Stimulated activated naive B cell treated with anti-CD40 and anti-IgM and Interleukin-4, amounts not matched to agents 10 μg/mL and 1 μg/mL and 100 μg/mL, for 72 hours (primary cell): Measurements from ENCODE around the gene SRSF1.
A peak's percentile ranks its signal among the peaks of the same experiment; 100 is the strongest.

Experiments used
- ATAC-seq, 2 donors: fragments of 150-1000 bp; cut with Tn5 transposase; replicated peaks; 2 replicates each; pipeline ENCODE4 v1.10.0; 2021; ENCODE audit warnings: moderate library complexity in 1 of 2
- DNase-seq: peaks from one replicate; pipeline ENCODE4 v3.0.0; 2021
- H3K27ac Mint-ChIP-seq: one replicate; pipeline ENCODE4 v1.8.0; 2022; ENCODE audit warnings: mild to moderate bottlenecking, mixed read lengths
- H3K27me3 Mint-ChIP-seq, 2 donors: one replicate each; pipeline ENCODE4 v1.8.0; 2022; ENCODE audit warnings: mixed read lengths in 2 of 2
- H3K36me3 Mint-ChIP-seq, 2 donors: one replicate each; pipeline ENCODE4 v1.8.0; 2022; ENCODE audit warnings: mixed read lengths in 2 of 2, mild to moderate bottlenecking in 1 of 2
- H3K4me1 Mint-ChIP-seq, 2 donors: one replicate each; pipeline ENCODE4 v1.8.0; 2022; ENCODE audit warnings: mixed read lengths in 2 of 2, mild to moderate bottlenecking in 1 of 2
- H3K4me3 Mint-ChIP-seq, 2 donors: one replicate each; pipeline ENCODE4 v1.8.0; 2022; ENCODE audit warnings: mild to moderate bottlenecking in 2 of 2, mixed read lengths in 2 of 2, moderate library complexity in 1 of 2
- H3K9me3 Mint-ChIP-seq, 2 donors: one replicate each; pipeline ENCODE4 v1.8.0; 2022; ENCODE audit warnings: mixed read lengths in 2 of 2, mild to moderate bottlenecking in 1 of 2

SRSF1 gene

GRCh38 chr17:58004060-58004459, 3.0 kb downstream of the SRSF1 start:
- H3K27ac Mint-ChIP-seq, result no peak overlapping the region
- peaks cover 21 to 61% of the 10 kb centered on the region in 2 donors for H3K4me1 Mint-ChIP-seq
- H3K27me3 Mint-ChIP-seq, result no peaks in the 10 kb centered on the region
- DNase-seq (no peak), ATAC-seq (no peak)
- H3K4me3 Mint-ChIP-seq, result peak overlapping the region; percentile 29 to 59
- no peaks in the 10 kb centered on the region for H3K9me3 Mint-ChIP-seq
- peaks cover 46 to 60% of the 10 kb centered on the region in 2 donors for H3K36me3 Mint-ChIP-seq

DNA sequence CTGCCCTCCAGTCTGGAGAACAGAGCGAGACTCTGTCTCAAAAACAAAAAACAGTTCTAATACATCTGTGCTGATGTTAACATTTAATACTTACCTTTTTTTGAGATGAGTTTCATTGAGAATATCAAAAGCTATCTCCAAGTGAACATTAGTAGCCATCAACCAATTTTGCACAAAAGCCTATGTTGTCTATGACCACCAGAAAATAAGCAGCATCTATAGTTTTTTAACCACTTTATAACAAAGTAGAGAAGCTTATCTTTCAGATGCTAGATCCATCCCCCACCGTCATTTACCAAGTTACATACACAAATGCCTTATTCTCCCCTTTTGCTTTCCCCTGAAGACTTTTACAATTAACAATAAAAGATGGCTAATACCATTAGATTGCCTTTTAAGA, 4.1 kb downstream of the SRSF1 start:
- peaks cover 46 to 57% of the 10 kb centered on the region in 2 donors for H3K36me3 Mint-ChIP-seq
- H3K4me3 Mint-ChIP-seq, result no peak overlapping the region
- H3K9me3 Mint-ChIP-seq, result no peaks in the 10 kb centered on the region
- no peaks in the 10 kb centered on the region for H3K27me3 Mint-ChIP-seq
- DNase-seq (no peak), ATAC-seq (no peak)
- no peak overlapping the region for H3K27ac Mint-ChIP-seq
- peaks cover 20 to 50% of the 10 kb centered on the region in 2 donors for H3K4me1 Mint-ChIP-seq

- H3K9me3 Mint-ChIP-seq, result no peaks in the 10 kb centered on the region
- H3K27me3 Mint-ChIP-seq, result no peaks in the 10 kb centered on the region
- H3K4me3 Mint-ChIP-seq, result peak overlapping the region in 1 of 2 donors; percentile 14
- H3K27ac Mint-ChIP-seq, result peak overlapping the region; percentile 38
- peaks cover 46 to 54% of the 10 kb centered on the region in 2 donors for H3K36me3 Mint-ChIP-seq
- ATAC-seq, result no peak
- peaks cover 18 to 47% of the 10 kb centered on the region in 2 donors for H3K4me1 Mint-ChIP-seq
- DNase-seq, result no peak
Measured at GRCh38 chr17:58002154-58002948, 4.7 kb downstream of the SRSF1 start.

GRCh38 chr17:58001461-58002124, 5.5 kb downstream of the SRSF1 start:
- H3K9me3 Mint-ChIP-seq, result no peaks in the 10 kb centered on the region
- no peak for DNase-seq
- no peaks in the 10 kb centered on the region for H3K27me3 Mint-ChIP-seq
- ATAC-seq, result no peak
- H3K4me1 Mint-ChIP-seq, result peaks cover 18 to 44% of the 10 kb centered on the region in 2 donors
- no peak overlapping the region for H3K4me3 Mint-ChIP-seq
- H3K36me3 Mint-ChIP-seq, result peaks cover 41 to 51% of the 10 kb centered on the region in 2 donors
- H3K27ac Mint-ChIP-seq, result no peak overlapping the region

- peak; percentile 80 to 86 for ATAC-seq
- no peaks in the 10 kb centered on the region for H3K9me3 Mint-ChIP-seq
- H3K4me1 Mint-ChIP-seq, result peaks cover 13 to 36% of the 10 kb centered on the region in 2 donors
- H3K27ac Mint-ChIP-seq, result no peak overlapping the region
- H3K36me3 Mint-ChIP-seq, result peaks cover 22 to 35% of the 10 kb centered on the region in 2 donors
- H3K4me3 Mint-ChIP-seq, result no peak overlapping the region
- DNase-seq, result no peak
- no peaks in the 10 kb centered on the region for H3K27me3 Mint-ChIP-seq
Measured at GRCh38 chr17:57999496-58000017, 7.5 kb downstream of the SRSF1 start.

- ATAC-seq (no peak), DNase-seq (no peak)
- Mint-ChIP-seq H3K4me1 (peaks cover 15 to 40% of the 10 kb centered on the region in 2 donors), H3K27ac (no peak overlapping the region), H3K27me3 (no peaks in the 10 kb centered on the region), H3K9me3 (no peaks in the 10 kb centered on the region), H3K36me3 (peaks cover 22 to 35% of the 10 kb centered on the region in 2 donors), H3K4me3 (no peak overlapping the region)
Measured at GRCh38 chr17:57999010-57999495, 8.0 kb downstream of the SRSF1 start.

DNA sequence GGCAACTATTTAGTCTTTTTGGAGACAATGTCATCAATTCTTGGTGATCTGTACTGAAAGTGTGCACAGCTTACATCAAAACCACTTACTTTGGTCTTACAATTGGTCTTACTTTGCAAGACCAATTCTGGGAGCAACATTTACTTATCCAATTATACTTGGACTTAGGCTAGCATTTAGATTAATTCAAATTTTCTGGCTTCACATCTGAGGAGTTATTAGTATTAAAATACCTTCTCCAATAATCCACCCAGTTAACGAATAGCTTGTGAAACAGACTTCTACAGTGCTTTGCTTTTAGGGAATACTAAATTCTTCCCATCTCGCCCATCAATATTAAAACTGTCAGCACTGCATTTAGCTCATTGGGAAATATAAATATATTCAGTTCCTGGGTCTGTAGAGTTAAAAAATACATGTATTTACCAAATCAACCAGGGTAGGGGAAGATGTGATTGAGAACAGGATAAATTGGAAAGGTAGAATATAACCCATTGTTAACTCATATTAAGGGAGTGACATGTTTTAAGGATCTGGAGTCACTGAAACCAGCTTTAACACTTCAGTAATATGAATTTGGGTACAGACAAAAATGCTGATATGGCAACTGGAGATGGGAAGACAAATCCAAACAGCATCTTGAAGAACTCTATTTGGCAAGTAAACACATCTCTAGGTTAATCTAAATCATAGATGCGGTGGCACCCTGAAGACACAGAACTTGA, 9.8 kb downstream of the SRSF1 start:
- Mint-ChIP-seq H3K4me1 (peaks cover 18 to 34% of the 10 kb centered on the region in 2 donors), H3K9me3 (no peaks in the 10 kb centered on the region), H3K27ac (peak overlapping the region; percentile 10), H3K36me3 (peaks cover 8 to 24% of the 10 kb centered on the region in 2 donors), H3K27me3 (no peaks in the 10 kb centered on the region), H3K4me3 (no peak overlapping the region)
- no peak for ATAC-seq
- DNase-seq, result no peak

DNA sequence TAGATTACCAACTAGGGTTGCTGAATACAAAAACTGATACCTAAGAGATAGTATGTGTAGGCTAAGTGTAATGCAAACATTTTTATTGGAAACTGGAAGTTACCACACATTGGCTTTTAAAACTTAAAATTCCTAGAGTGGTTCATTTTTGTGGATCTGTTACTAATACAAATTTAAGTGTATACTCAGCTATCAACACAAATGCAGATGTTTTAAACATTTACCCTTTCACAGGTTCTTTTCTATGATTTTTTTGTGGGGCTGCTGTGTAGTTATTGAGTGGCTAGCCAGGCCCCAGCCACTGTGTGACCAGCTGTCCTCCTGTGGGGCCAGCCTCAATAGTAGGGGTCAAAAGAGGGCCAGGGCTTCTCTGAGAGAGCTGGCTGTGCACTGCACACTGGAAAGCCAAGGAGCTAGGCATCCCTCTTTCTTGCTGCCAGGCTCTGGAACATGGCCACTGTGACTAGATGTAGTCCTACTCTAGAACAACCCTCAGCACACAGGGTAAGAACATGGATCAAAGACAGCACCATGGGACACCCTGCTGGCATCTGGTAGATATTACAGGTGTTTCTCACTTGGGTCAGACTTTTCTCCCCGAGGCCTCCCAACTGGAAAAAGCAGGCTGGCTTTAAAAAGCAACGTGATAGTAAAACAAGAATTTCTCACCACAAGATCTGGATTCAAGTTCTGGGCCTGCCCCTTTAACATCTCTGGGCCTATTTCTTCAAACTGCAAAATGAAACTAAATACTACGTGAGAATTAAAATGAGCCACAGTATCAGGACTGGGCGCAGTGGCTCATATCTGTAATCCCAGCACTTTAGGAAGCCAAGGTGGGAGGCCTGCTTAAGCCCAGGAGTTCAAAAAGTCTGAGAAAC, 11.7 kb downstream of the SRSF1 start:
- H3K4me3 Mint-ChIP-seq, result no peak overlapping the region
- H3K27me3 Mint-ChIP-seq, result no peaks in the 10 kb centered on the region
- DNase-seq, result peak; percentile 44
- H3K4me1 Mint-ChIP-seq, result peaks cover 16 to 41% of the 10 kb centered on the region in 2 donors
- peak overlapping the region; percentile 37 for H3K27ac Mint-ChIP-seq
- ATAC-seq, result peak; percentile 81 to 82
- H3K36me3 Mint-ChIP-seq, result peaks cover 5 to 15% of the 10 kb centered on the region in 2 donors
- no peaks in the 10 kb centered on the region for H3K9me3 Mint-ChIP-seq

- H3K27me3 Mint-ChIP-seq, result no peaks in the 10 kb centered on the region
- H3K27ac Mint-ChIP-seq, result peak overlapping the region; percentile 16
- ATAC-seq (no peak), DNase-seq (no peak)
- peaks cover 21 to 46% of the 10 kb centered on the region in 2 donors for H3K4me1 Mint-ChIP-seq
- H3K9me3 Mint-ChIP-seq, result no peaks in the 10 kb centered on the region
- H3K36me3 Mint-ChIP-seq, result peaks cover 4 to 13% of the 10 kb centered on the region in 2 donors
- no peak overlapping the region for H3K4me3 Mint-ChIP-seq
Measured at GRCh38 chr17:57994436-57994835, 12.6 kb downstream of the SRSF1 start.

DNA sequence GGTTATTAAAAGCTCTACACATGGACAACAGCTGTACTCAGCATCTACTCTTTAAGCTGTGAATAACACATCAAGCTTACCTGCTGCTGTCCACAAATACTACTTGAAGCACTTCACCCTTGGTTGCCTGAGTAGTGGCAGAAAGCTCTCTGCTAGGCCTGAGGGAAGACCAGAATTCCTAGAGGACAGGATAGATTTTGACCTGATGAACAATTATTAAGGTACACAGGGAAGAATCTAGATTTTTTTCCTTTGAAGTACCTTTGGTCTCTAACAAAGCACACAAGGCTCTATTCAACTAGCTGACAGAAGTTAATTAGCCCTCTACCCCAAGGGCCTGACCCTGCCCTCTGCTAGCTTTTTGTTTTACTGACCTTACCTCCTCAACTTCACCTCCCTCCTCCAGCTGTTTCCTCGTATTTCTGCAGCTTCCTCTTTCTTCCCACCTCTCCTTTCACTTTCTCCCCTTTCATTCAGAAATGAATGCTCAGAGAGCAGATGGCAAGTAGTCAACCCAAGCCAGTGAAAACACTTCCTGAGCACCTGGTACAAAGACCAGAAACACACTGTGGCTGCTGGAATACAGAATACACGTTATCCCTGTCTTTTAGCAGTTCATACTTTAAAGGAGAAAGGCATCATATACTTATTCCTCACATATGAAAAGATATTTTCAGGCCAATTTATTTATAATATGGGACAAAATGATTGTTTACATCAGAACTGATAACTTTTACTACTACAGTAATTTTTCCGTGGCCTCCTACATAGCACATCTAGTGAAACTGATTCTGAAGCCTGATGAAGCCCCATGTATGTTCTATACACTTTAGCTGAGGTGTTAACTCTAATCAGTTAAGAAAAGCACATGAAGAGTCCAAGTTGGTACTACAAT, 13.3 kb downstream of the SRSF1 start:
- peaks cover 25 to 53% of the 10 kb centered on the region in 2 donors for H3K4me1 Mint-ChIP-seq
- DNase-seq, result no peak
- peak overlapping the region; percentile 20 for H3K27ac Mint-ChIP-seq
- H3K9me3 Mint-ChIP-seq, result no peaks in the 10 kb centered on the region
- no peaks in the 10 kb centered on the region for H3K27me3 Mint-ChIP-seq
- ATAC-seq, result peak; percentile 52 to 53
- H3K4me3 Mint-ChIP-seq, result no peak overlapping the region
- H3K36me3 Mint-ChIP-seq, result peaks cover 4 to 14% of the 10 kb centered on the region in 2 donors

DNA sequence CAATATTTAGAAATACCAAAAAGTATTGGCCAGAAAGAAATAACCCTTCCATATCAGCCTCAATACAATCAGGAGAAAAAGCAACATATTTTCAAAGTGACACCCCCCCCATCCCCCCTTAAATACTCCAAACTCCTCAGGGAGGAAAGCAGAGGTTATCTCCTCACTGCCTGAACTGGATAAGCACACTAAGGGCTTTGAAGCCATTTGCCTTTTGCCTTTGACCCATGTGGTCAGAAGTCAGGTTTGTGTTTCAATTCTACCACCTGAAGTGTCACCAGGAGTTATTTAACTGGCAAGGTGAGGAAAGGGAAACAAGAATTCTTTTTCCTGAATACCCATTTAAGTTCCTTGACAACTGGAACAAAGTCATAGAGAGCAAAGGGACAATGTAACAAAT, 15.5 kb downstream of the SRSF1 start:
- Mint-ChIP-seq H3K4me3 (no peak overlapping the region), H3K27ac (no peak overlapping the region), H3K4me1 (peaks cover 31 to 64% of the 10 kb centered on the region in 2 donors), H3K9me3 (no peaks in the 10 kb centered on the region), H3K27me3 (no peaks in the 10 kb centered on the region), H3K36me3 (peaks cover 0 to 13% of the 10 kb centered on the region in 2 donors)
- no peak for ATAC-seq
- DNase-seq, result no peak

DNA sequence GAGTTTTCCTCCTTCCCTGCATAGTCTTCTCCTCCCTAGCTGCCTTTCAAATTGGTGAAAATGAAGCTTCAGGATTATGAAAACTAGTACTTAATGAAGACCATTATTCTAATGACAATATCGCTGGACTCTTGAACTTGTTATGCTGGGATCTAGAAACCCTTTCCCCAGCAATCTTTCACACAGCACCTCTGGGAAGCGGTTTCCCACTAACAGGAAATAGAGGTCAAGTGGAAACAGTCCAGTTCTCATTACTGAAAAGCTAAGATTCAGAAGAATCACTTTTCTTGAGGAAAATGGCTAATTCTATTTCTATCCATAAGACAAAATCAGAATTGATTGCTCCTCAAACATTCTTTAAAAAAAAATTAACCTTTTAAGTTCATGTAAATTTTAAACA, 17.0 kb downstream of the SRSF1 start:
- Mint-ChIP-seq H3K27ac (no peak overlapping the region), H3K9me3 (no peaks in the 10 kb centered on the region), H3K4me3 (peak overlapping the region in 1 of 2 donors; percentile 51), H3K4me1 (peaks cover 32 to 61% of the 10 kb centered on the region in 2 donors), H3K36me3 (peaks cover 0 to 9% of the 10 kb centered on the region in 2 donors), H3K27me3 (no peaks in the 10 kb centered on the region)
- DNase-seq (no peak), ATAC-seq (no peak)
